ENCODE data around the gene CACNG4.
A peak's percentile ranks its signal among the peaks of the same experiment; 100 is the strongest.

CACNG4 gene

GRCh38 chr17:66964930-66965800 lies 658 bp downstream of the CACNG4 start:
- TF ChIP-seq CTCF (IDR thresholded peaks at IDR 0.05), result no peak
- peaks cover 3 to 10% of the 10 kb centered on the region in 2 experiments for H3K4me1 ChIP-seq (ENCODE audit: control insufficient read depth in 1 of 2, insufficient read depth in 1 of 2, low read depth in 1 of 2, low read length in 1 of 2)
- no peaks in the 10 kb centered on the region for H3K36me3 ChIP-seq
- peaks cover 88% of the 10 kb centered on the region for H3K27me3 ChIP-seq
- no peaks in the 10 kb centered on the region for H3K9me3 ChIP-seq
- no peak overlapping the region for H3K27ac ChIP-seq
- peak overlapping the region in 1 of 2 experiments; percentile 12 for H3K4me3 ChIP-seq (ENCODE audit: low read depth in 1 of 2, low read length in 1 of 2)

DNA sequence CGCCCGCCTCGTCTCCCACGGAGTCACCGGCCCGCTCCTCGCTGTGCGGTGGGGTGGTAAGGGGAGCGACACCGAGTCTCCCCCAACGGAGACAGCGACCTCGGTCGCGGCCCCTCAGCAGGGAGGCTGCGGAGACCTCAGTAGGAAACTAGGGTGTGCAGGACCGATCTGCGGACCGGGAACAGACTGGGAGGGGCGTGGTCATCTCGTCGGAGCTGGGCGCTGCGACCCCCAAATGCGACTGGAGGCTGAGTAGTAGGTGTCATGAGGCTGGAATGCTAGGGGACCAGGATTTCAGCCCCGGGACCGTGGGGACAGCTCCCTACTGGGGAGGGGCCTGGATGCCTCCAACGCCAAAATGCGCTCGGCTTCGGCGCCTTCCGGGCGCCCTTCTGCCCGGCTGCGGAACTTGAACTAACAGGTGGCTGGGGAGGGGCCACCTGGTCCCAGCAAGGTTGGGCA lies 1.3 kb downstream of the CACNG4 start:
- H3K9me3 ChIP-seq, result no peaks in the 10 kb centered on the region
- peaks cover 3 to 10% of the 10 kb centered on the region in 2 experiments for H3K4me1 ChIP-seq (ENCODE audit: control insufficient read depth in 1 of 2, insufficient read depth in 1 of 2, low read depth in 1 of 2, low read length in 1 of 2)
- TF ChIP-seq CTCF (IDR thresholded peaks at IDR 0.05), result no peak
- H3K36me3 ChIP-seq, result no peaks in the 10 kb centered on the region
- peak overlapping the region in 1 of 2 experiments; percentile 12 for H3K4me3 ChIP-seq (ENCODE audit: low read depth in 1 of 2, low read length in 1 of 2)
- H3K27ac ChIP-seq, result no peak overlapping the region
- H3K27me3 ChIP-seq, result peaks cover 89% of the 10 kb centered on the region

DNA sequence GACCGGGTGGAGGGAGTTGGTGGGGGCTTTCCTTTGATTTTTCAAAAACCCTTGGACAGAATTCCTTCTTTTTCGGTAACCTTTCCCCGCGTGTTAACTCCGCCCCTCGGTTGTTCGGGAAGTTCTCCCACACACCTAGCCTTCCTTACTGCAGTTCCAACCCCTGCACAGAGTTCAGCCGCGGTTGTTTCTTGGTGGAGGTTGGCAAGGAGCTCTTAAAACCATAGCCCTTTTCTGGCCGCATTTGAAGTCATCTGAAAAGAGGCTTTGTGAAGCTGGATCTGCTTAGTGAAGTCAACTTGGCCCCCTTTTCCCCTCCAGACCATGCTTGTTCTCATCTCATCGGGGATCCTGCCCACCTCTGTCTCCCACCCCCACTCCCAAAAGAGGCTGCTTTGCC lies 1.8 kb downstream of the CACNG4 start:
- peaks cover 3 to 10% of the 10 kb centered on the region in 2 experiments for H3K4me1 ChIP-seq (ENCODE audit: control insufficient read depth in 1 of 2, insufficient read depth in 1 of 2, low read depth in 1 of 2, low read length in 1 of 2)
- H3K36me3 ChIP-seq, result no peaks in the 10 kb centered on the region
- no peaks in the 10 kb centered on the region for H3K9me3 ChIP-seq
- H3K27ac ChIP-seq, result no peak overlapping the region
- H3K27me3 ChIP-seq, result peaks cover 88% of the 10 kb centered on the region
- TF ChIP-seq CTCF (IDR thresholded peaks at IDR 0.05), result no peak
- no peak overlapping the region for H3K4me3 ChIP-seq (ENCODE audit: low read depth in 1 of 2, low read length in 1 of 2)

GRCh38 chr17:66966704-66967418 lies 2.4 kb downstream of the CACNG4 start:
- H3K4me1 ChIP-seq (ENCODE audit: control insufficient read depth in 1 of 2, insufficient read depth in 1 of 2, low read depth in 1 of 2, low read length in 1 of 2), result peaks cover 3 to 10% of the 10 kb centered on the region in 2 experiments
- H3K4me3 ChIP-seq (ENCODE audit: low read depth in 1 of 2, low read length in 1 of 2), result no peak overlapping the region
- TF ChIP-seq CTCF (IDR thresholded peaks at IDR 0.05), result no peak
- H3K27ac ChIP-seq, result no peak overlapping the region
- H3K27me3 ChIP-seq, result peaks cover 93% of the 10 kb centered on the region
- no peaks in the 10 kb centered on the region for H3K9me3 ChIP-seq
- H3K36me3 ChIP-seq, result no peaks in the 10 kb centered on the region

- peaks cover 81% of the 10 kb centered on the region for H3K27me3 ChIP-seq
- H3K27ac ChIP-seq, result no peak overlapping the region
- no peaks in the 10 kb centered on the region for H3K9me3 ChIP-seq
- peaks cover 3 to 10% of the 10 kb centered on the region in 2 experiments for H3K4me1 ChIP-seq (ENCODE audit: control insufficient read depth in 1 of 2, insufficient read depth in 1 of 2, low read depth in 1 of 2, low read length in 1 of 2)
- H3K4me3 ChIP-seq (ENCODE audit: low read depth in 1 of 2, low read length in 1 of 2), result no peak overlapping the region
- no peak for TF ChIP-seq CTCF (IDR thresholded peaks at IDR 0.05)
- no peaks in the 10 kb centered on the region for H3K36me3 ChIP-seq
Observed at GRCh38 chr17:66967837-66968543, 3.5 kb downstream of the CACNG4 start.
